ENCODE measurements around the gene MSH3.

DNA sequence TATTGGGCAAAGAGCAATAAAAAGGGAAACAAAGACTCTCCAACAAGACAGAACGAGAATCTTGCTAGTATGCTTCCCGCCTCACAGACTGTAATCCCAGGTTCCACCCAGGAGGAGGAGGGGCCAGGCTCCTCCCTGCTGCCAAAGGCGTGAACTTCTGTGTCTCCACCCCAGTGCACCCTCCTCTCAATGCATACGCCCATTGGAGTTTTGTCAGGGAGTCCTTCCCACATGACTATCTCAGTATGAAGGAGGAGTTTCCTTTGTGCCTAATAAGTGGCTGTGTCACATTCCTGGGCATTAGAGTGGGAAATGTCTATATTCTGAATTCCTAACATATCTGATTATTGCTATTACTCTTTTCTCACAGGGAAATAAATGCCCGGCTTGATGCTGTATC, 106.7 kb downstream of the MSH3 start:
- TF ChIP-seq GATA2 (IDR thresholded peaks at IDR 0.05; ENCODE audit: low read depth, low read length) (no peak), GATA3 (IDR thresholded peaks at IDR 0.05; ENCODE audit: low read depth, low read length) (no peak)
